ENCODE measurements around the gene PTGFRN. TPM values are rescaled to one million over a fixed set of nuclear protein-coding genes. Genes with fewer than 3 reads are reported as not detected.

PTGFRN gene
- total RNA-seq, 4 donors from 2014 or later, result 10.7 to 39.8 (median 28.5) TPM

GRCh38 chr1:116915086-116915661 is 5.5 kb downstream of the PTGFRN start:
- no peak for DNase-seq (ENCODE audit: low spot score)
- peak; percentile 37 for ATAC-seq (ENCODE audit: low FRiP score)
- TF ChIP-seq, protein P1, sequence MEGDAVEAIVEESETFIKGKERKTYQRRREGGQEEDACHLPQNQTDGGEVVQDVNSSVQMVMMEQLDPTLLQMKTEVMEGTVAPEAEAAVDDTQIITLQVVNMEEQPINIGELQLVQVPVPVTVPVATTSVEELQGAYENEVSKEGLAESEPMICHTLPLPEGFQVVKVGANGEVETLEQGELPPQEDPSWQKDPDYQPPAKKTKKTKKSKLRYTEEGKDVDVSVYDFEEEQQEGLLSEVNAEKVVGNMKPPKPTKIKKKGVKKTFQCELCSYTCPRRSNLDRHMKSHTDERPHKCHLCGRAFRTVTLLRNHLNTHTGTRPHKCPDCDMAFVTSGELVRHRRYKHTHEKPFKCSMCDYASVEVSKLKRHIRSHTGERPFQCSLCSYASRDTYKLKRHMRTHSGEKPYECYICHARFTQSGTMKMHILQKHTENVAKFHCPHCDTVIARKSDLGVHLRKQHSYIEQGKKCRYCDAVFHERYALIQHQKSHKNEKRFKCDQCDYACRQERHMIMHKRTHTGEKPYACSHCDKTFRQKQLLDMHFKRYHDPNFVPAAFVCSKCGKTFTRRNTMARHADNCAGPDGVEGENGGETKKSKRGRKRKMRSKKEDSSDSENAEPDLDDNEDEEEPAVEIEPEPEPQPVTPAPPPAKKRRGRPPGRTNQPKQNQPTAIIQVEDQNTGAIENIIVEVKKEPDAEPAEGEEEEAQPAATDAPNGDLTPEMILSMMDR (IDR thresholded peaks at IDR 0.05), result no peak

DNA sequence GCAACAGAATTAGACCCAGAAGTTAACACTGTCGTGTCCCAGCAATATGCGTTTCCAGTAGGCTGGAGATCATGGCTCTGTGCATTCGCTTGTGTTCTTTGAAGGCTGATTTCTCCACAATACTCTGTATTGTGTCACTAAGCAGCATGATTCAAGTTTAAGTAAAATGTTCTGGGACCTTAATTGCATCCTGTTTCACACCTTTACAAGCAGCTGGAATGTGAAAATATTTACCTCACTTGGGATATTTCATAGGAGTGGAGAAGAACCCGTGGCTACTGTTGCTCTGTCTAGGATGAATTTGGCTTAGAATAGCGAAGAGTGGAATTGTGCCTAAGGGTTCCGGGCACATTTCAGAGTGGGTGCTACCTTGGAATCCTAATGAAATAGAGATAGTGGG is 6.3 kb downstream of the PTGFRN start:
- DNase-seq (ENCODE audit: low spot score) (no peak), ATAC-seq (ENCODE audit: low FRiP score) (no peak)
- TF ChIP-seq, protein P1 (IDR thresholded peaks at IDR 0.05), result no peak

DNA sequence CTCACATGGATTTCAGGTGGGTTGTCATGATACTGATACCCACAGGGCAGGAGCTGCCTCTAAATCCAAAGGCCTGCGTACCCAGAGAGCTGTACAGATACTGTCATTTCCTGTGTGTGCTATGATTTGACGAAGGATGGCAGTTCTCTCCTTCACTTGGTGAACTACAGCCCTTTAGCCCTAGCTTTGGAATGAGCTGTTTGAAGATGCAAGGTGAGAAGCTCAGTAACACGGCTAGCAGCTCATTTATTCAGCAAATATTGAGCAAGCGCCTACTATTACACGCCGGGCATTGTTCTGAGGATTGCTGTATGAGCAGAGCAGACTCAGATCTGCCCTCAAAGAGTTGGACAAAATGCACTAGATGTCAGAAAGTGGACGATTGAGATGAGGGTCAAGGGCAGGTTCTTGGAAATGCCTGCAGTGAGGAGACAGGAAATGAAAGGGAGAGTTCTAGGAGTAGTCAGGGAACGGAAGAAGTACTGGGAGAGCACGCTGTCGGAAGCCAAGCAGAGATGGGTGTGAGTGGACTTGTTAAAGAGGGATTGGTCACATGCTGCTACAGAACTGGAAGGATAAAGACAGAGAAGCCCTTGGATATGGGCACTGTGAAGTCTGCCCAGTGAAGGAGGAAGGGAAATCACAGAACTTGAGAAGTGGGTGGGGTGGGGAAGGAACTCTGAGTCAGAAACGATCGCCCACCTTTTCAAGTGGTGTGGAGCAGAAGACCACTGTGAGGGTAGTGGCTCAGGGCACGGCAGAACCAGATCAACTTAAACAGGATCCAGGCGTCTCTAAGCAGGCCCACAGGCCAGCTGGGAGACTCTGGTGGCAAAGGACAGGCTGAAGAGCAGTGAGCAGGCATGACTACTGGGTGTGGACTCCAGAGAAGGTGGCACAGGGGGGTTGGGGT is 7.1 kb downstream of the PTGFRN start:
- no peak for DNase-seq (ENCODE audit: low spot score)
- TF ChIP-seq, protein P1 (IDR thresholded peaks at IDR 0.05), result no peak
- ATAC-seq (ENCODE audit: low FRiP score), result peak; percentile 26

- DNase-seq (ENCODE audit: low spot score), result no peak
- TF ChIP-seq, protein P1 (IDR thresholded peaks at IDR 0.05), result no peak
- no peak for ATAC-seq (ENCODE audit: low FRiP score)
Observed at GRCh38 chr1:116918714-116919357, 9.1 kb downstream of the PTGFRN start.

DNA sequence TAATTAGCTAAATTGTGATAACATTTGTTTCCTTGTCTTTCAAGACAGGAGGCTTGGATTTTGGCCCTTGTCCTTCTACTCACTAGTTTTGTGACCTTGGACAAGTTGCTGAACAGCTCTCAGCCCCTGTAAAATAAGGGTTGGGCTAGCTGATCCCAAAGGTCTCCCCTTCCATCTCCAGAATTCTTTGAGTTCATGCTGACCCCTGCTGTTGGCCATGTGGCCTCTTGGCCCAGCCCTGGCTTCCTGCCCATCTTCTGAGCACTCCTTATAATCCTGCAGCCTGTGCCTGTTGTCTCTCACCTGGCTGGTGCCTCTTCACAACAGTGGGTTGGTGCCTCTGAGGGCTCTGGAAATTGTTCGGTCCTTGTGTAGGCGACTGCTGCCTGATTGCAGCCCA is 10.1 kb downstream of the PTGFRN start:
- ATAC-seq (ENCODE audit: low FRiP score), result no peak
- TF ChIP-seq, protein P1 (IDR thresholded peaks at IDR 0.05), result no peak
- no peak for DNase-seq (ENCODE audit: low spot score)

DNA sequence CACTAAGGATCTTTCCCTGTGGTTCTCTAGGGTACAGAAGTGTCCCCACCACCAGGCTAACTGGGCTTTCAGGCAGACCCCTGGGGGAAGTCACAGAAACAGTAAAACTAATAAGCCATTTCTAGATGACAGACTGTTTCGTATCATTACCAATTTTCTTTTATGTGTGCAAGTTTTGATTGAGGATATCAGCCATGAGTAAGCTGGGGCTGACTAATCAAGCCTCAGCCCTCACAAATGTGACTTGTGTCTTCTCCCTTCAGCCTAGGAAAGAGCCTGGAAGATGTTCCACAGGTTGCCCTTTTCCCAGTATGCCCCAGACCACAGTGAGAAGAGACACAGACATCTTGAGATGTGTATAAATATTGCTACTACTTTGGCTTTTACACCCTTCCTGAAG is 10.5 kb downstream of the PTGFRN start:
- no peak for DNase-seq (ENCODE audit: low spot score)
- TF ChIP-seq, protein P1 (IDR thresholded peaks at IDR 0.05), result no peak

More for the DNA sequence above, 10.5 kb downstream of the PTGFRN start:
- no peak for ATAC-seq (ENCODE audit: low FRiP score)

Measured in omental fat pad (tissue), 4 donors.